C4-2B (cell line): Measurements from ENCODE around the gene PACRG.
"Not testable (repeated sequence)": the region's sequence is repeated elsewhere in the genome, so short reads cannot be mapped to it uniquely, and the experiment has no call there.

Experiments used
- H3K27ac ChIP-seq: fragments of 450-650 bp; 2 replicates; pipeline ENCODE4 v1.5.1; 2017
- ZFX ChIP-seq: fragments of 450-650 bp; IDR thresholded peaks from 2 replicates; pipeline ENCODE4 v1.6.1; 2017
- TF ChIP-seq, protein P1 (sequence below): fragments of 450-650 bp; conservative IDR thresholded peaks from 2 replicates; pipeline ENCODE4 v1.5.1; 2017; ENCODE audit warnings: mild to moderate bottlenecking

The PACRG gene

DNA sequence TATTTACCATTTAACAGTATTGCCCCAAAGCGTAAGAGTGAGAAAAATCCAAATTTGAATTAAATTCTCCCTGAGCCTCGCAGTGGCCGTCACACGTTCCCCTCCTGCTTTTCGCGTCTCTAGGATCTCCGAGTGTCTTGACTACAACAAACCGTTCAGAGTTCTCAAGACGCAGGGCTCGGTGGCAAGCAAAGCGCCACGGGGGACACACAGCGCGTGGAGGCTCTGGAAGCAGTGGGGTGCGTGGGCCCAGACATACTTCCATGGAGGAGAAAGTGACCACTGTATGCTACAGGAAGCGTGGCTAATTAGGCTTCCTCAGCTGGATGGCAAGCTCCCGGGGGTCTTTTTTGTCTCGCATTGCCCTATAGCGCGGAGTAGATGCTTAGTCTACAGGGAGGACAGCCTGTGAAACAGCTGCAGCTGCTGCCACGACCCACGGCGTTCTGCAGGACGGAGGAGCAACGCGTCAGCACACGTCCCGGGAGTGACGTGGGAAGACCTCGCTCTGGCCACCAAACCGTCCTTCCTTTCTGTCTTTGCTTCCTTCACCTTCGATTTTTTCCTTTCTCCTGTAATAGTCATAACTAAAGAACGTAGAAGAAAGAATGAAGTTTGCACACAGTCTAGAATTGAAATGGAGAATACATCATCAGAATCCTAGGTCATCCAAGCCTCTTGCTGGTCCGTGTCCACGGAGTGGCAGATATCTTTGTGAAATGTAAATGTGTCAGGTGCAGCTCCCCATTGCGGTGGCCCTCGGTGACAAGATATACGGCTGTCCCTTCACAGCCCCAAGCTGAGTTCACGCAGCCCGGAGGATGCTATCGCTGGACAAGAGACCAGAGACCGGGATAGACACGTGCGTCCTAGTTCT, 582.6 kb downstream of the PACRG start:
- no peak overlapping the region for H3K27ac ChIP-seq
- TF ChIP-seq ZFX = no peak
- TF ChIP-seq, protein P1, sequence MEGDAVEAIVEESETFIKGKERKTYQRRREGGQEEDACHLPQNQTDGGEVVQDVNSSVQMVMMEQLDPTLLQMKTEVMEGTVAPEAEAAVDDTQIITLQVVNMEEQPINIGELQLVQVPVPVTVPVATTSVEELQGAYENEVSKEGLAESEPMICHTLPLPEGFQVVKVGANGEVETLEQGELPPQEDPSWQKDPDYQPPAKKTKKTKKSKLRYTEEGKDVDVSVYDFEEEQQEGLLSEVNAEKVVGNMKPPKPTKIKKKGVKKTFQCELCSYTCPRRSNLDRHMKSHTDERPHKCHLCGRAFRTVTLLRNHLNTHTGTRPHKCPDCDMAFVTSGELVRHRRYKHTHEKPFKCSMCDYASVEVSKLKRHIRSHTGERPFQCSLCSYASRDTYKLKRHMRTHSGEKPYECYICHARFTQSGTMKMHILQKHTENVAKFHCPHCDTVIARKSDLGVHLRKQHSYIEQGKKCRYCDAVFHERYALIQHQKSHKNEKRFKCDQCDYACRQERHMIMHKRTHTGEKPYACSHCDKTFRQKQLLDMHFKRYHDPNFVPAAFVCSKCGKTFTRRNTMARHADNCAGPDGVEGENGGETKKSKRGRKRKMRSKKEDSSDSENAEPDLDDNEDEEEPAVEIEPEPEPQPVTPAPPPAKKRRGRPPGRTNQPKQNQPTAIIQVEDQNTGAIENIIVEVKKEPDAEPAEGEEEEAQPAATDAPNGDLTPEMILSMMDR = no peak

- H3K27ac ChIP-seq = no peak overlapping the region
- TF ChIP-seq, protein P1 = no peak
- no peak for TF ChIP-seq ZFX
These were observed 583.2 kb downstream of the PACRG start for GRCh38 chr6:163310973-163311383.

- TF ChIP-seq ZFX = no peak
- TF ChIP-seq, protein P1 = no peak
- no peak overlapping the region for H3K27ac ChIP-seq
These were observed 584.1 kb downstream of the PACRG start for GRCh38 chr6:163311830-163312229.

DNA sequence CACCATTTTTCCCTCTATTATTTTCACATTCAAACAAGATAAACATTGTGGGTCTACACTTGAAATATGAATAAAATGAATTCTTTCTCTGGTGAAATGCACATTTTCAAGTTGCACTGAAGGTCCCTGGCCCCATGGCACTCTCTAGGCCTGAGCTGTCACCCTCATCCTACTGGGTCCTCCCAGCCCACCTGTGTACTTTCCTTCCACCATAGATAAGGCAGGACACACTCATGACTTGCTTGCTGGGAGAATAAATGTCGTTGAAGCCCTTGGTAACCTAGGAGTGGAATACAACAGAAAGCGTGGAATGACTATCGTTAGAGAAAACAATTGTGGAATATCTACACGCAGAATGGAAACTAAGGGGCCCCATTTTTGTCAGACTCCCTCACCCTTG, 585.8 kb downstream of the PACRG start:
- no peak for TF ChIP-seq ZFX
- TF ChIP-seq, protein P1 = no peak

GRCh38 chr6:163313981-163314380, 586.2 kb downstream of the PACRG start:
- no peak overlapping the region for H3K27ac ChIP-seq
- TF ChIP-seq ZFX = no peak
- TF ChIP-seq, protein P1 = no peak

More for the DNA sequence above, 585.8 kb downstream of the PACRG start:
- H3K27ac ChIP-seq = no peak overlapping the region

DNA sequence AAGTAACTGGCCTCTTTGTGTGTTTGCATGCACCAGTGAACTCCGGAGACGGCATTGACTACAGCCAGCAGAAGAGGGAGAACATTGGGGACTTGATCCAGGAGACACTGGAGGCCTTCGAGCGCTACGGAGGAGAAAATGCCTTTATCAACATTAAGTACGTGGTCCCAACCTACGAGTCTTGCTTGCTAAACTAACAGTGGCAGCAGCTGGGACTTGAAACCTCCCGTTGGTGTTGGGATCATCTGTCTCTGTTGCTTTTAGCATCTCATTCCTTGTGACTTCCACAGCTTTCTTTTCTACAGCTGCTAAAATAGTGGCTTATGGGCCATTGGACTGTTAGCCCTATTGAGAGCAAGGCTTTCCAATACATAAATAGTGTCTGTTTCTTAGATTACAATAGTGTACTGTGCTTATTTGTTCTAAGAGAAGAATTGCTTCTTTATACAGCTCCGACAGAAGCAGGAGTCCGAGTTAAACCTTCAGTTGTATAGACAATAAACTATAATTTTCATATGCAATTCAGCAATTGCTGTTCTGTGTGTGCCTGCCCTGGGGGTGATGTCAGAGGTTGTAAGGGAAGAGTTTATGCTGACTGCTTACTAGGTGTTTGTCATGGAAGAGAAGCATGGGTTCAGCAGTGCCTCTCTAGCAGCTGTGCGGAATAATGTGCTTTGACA, 587.2 kb downstream of the PACRG start:
- no peak for TF ChIP-seq ZFX
- TF ChIP-seq, protein P1 = no peak

GRCh38 chr6:163316866-163317495, 589.2 kb downstream of the PACRG start:
- H3K27ac ChIP-seq = not testable (repeated sequence)

More for the DNA sequence above, 587.2 kb downstream of the PACRG start:
- H3K27ac ChIP-seq = no peak overlapping the region
